ENCODE results near the gene HAO1.

Gene HAO1

GRCh38 chr20:7926323-7926722, 13.9 kb downstream of the HAO1 start:
- DNase-seq: no peak

GRCh38 chr20:7924692-7925091, 15.6 kb downstream of the HAO1 start:
- DNase-seq: no peak

DNA sequence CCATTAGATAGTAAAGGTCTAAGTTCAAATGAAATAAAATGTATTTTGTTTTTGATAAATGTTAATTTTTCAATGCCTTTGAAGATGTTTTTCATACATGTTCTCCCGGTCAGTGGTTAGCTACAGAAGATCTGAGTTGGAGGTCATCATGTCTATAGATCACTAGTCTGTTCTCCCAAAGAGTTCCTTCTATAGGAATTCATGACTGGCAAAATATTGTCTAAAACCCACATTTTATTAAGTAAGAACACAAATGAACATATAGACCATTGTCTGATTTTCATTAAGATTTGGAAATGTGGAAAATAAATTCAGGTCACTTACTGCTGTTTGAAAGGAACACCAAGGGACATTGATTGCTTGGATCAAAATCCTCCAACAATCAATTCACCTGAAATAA, 23.6 kb downstream of the HAO1 start:
- DNase-seq: no peak

GRCh38 chr20:7912551-7912950, 27.7 kb downstream of the HAO1 start:
- no peak for DNase-seq

GRCh38 chr20:7911586-7912330, 28.5 kb downstream of the HAO1 start:
- DNase-seq: no peak

GRCh38 chr20:7908905-7909304, 31.4 kb downstream of the HAO1 start:
- no peak for DNase-seq

GRCh38 chr20:7903429-7903828, 36.8 kb downstream of the HAO1 start:
- DNase-seq: no peak

- DNase-seq: no peak
Observed at GRCh38 chr20:7902879-7903278, 37.4 kb downstream of the HAO1 start.

GRCh38 chr20:7897781-7898364, 42.4 kb downstream of the HAO1 start:
- DNase-seq: no peak

- DNase-seq: no peak
Observed at GRCh38 chr20:7893014-7893730, 47.1 kb downstream of the HAO1 start.

- no peak for DNase-seq
Observed at GRCh38 chr20:7891705-7892104, 48.6 kb downstream of the HAO1 start.

GRCh38 chr20:7889736-7890135, 50.5 kb downstream of the HAO1 start:
- no peak for DNase-seq

- DNase-seq: no peak
Observed at GRCh38 chr20:7883741-7884140, 56.5 kb downstream of the HAO1 start.

DNA sequence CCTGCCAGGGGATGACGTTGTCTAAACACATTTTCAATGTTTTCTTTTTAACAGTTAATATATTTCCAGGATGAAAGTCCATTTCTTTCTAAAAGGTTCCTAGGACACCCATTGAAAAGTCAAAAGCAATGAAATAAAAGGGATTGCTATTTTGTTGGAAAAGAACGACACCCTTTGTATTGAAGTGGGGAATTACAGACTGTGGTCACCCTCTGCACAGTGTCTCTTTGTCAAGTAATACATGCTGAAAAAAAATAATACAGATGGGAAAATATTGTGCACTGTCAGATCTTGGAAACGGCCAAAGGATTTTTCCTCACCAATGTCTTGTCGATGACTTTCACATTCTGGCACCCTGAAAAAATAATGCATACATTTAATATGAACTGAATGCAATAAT, 56.9 kb downstream of the HAO1 start:
- no peak for DNase-seq

DNA sequence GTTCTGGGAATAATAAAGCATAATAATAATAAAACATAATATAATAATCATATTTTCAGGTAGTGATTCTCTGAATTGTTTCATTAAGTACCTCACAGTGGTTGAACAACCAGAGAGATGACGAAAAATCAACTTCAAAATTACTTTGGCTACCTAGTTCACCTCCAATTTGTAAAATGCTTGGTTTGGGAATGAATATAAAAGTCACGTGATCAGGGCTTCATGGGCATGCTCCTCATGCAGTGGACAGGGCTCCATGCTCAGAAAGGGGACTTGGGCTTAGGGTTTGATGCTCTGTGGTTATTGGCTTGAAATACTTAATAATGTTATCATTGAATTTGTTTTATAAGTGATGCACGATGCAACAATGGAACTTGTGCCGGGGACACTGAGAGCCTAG, 58.2 kb downstream of the HAO1 start:
- DNase-seq: no peak

- DNase-seq: no peak
Observed at GRCh38 chr20:7881551-7881950, 58.7 kb downstream of the HAO1 start.

DNA sequence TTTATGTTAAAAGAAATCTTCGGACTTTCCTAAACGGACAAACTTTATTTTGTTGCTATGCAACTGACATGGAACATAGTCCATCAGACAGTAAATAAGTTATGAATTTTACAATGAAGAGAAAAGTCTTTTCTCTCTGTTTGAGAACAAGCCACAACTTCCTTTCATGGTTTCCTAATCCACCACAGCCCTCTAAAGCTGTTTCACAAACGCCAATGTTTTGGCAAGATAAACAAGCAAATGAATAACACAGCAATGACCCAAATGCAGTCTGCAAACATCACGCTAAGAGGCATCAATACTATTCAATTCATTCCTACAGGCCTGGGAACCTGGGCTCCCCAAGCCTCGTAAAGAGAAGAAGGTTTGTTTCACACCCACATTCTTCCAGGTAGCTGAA, 60.4 kb downstream of the HAO1 start:
- DNase-seq: no peak

DNA sequence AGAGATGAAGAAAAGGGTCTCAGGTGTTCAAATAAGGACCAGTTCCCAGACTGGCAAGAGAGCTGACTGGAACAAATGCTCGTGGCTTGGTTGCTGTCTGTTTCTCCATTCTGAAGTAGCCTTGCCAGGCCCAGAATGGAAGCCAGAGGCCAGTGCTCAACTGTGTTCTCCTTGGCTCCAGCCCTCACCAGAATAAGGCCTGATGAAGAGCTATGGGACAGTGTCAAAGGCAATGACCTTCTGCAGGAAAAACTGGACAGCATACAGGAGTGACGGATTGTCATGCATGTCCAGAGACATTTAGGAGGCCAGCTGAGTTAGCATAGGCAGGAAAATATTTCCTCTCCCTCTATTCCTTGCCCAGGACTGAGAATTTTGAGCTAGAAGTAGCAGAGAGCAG, 72.2 kb downstream of the HAO1 start:
- DNase-seq: no peak

DNA sequence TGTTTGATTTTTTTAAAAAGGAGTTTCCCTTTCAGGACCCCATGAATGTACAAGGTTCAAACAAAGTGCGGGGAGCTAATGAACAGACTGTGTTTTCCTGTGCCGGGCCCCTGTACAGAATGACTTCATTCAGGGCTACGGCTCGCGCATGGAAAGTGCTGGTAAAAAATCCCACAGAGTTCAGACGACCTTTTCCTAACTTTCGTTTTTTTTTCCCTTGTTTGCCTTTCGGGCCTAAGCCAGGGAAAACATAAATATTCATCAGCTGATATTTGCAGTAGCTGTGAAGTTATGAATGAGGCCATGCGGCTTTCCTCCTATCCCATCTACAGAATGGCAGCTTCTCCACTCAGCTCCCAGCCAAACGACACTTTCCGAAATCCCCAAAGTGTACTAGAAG, 74.0 kb downstream of the HAO1 start:
- DNase-seq: no peak

GRCh38 chr20:7859356-7859802, 80.9 kb downstream of the HAO1 start:
- no peak for DNase-seq

- DNase-seq: no peak
Observed at GRCh38 chr20:7858734-7859250, 81.5 kb downstream of the HAO1 start.

DNA sequence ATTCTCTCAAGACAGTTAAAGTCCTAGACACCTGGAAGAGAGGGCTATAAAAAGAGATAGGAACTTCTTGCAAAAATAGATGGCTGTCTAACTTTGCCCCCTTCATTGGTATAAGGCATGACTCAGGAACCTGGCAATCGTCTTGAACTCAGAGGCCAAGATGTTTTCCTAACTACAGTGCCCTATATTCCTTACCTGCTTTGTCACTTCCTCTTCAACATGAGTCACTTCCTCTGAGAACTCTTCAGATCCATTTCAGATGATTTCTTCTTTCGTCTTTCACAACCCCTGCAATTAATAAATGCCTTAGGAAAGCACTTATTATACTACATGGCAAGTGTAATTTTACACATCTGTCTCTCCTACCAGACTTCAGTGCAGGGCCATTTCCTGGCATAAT, 83.5 kb downstream of the HAO1 start:
- DNase-seq: no peak

- DNase-seq: no peak
Observed at GRCh38 chr20:7855545-7855944, 84.7 kb downstream of the HAO1 start.

GRCh38 chr20:7853493-7853892, 86.8 kb downstream of the HAO1 start:
- DNase-seq: no peak
